ENCODE data around the gene ADCY5.

The ADCY5 gene

DNA sequence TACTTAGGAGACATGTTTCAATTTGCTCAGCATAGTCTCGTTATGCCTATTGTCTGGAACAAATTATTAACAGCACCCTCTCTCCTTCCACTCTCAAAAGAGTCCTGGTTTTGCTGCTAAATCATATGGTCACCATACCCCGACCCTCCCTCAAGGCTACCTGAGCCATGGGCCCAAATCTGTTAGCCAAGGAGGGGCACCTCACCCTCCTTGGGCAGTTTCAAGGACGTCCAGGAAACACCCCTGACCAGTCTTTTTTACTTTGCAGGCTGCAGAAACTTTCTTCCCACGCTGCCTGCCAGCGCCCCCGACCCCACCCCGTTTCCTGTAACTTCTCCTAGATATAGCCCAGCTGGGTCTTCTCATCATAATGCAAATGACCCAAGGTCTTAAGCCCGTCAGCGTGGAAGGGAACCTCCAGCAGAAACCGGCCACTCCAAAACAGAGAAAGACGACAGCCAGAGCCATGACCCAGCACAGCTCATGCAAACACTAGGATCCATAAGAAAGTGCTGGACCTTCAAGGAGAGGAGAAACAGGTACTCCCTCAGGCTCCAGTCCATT lies 62.3 kb downstream of the ADCY5 start:
- DNase-seq (ENCODE audit: low read depth in 2 of 2) = no peak

DNA sequence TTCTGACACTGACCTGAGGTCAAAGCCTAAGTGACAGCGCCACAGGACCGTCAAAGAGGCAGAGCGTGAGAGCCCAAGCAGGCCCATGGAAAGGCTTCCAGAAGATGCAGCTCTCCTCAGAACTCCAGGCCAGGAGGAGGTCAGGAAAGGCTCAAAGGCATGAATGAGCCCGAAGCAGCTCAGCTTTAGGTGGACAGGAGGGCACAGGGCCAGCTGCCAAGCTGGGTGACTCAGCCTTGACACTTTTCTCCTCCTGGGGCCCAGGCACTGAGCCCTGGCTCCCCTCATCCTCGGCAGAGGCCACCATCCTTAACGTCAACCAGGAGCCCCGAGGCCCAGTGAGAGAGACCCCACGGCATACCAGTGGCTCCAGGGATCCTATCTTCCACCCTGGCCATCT lies 62.9 kb downstream of the ADCY5 start:
- no peak for DNase-seq (ENCODE audit: low read depth in 2 of 2)

DNA sequence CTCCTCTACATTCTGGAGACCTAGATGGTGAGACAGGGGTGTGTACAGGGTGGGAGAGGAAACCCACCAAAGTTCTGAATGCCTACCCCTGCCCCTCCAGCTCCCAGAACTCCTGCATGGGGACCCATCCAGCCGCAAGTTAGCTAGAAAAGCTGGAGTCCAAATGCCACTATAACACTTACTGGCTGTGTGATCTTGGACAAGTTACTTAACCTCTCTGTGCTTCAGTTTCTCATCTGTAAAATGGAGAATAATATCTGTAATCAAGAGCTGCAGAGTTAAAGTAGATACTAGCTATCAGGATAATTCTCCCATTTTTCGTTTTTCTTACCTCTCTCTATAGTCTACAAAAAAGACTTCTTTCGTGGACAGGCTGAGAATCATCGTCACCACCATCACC lies 63.4 kb downstream of the ADCY5 start:
- DNase-seq (ENCODE audit: low read depth in 2 of 2) = no peak

DNA sequence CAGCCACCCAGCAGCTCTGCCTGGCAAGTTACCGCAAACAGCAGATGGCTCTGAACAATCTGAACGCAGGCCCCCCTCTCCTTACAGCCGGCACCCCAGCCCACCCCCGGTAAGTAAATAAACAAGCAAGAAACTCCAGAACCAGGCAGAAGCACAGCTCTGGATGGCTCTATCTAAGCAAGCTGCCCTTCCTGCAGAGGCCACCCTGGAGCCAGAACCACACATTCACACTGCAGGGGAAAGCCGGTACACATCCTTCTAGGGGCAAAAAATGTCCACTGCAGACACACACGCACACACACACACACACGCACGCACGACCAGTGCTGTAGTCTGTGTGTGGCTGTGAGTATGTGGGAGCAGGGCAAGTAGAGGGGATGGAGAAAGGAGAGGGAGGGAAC lies 63.9 kb downstream of the ADCY5 start:
- DNase-seq (ENCODE audit: low read depth in 2 of 2) = no peak

DNA sequence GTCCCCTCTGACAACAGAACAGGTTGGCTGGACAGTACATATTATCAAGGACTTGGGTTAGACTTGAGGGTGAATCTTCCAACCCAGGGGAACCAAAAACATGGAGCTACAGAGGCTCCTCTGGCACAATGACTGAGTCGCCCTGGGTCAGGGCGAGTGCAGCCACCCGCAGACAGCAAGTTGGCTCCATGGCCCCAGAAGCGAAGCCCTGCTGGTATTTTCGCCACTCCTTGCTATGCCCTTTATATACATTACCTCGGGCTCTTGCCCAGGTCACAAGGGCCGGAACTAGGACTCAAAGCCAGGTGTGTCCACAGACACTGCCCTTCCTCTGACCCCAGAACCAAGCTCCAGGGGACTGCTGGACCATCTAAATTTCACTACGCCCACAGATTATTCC lies 64.6 kb downstream of the ADCY5 start:
- no peak for DNase-seq (ENCODE audit: low read depth in 2 of 2)

DNA sequence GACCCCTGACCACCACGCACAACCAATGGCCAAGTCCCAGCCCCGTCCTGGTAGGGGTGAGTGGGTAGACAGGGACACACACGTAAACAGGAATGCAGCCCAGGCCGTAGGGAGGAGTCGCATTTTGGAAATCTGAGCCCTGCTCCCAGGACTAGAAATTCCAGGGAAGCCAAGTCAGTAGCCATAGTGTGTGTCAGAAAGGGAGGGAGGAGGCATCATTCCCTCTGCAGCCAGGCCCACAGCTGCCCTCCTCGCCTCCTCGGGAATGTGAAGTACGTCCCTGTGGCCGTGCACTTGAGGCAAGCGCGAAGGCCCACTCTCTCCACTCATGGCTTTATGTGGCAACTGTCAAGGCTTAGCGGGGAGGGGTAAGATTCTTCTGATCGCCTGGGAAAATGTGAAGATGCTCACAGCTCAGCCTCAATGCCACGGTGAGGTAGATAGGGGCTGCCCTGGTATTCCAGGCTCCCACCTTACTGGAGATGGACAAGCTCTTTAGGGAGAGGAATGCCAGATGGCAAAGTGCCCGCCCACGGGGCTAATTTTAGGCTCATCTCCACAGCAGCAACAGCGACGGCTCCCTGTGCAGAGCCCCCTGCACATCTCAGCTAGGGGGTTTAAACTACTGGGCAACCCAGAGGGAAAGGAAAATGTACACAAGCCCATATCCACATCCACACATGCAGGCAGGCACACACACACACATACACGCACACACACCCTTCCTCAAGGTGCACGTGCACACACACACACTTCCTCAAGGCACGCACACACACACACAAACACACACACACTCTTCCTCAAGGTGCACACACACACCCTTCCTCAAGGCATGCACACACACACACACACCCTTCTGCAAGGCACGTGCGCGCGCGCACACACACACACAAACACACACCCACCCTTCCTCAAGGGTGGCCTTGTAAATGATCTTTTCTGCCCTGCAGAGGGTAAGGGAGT lies 65.5 kb downstream of the ADCY5 start:
- no peak for DNase-seq (ENCODE audit: low read depth in 2 of 2)

DNA sequence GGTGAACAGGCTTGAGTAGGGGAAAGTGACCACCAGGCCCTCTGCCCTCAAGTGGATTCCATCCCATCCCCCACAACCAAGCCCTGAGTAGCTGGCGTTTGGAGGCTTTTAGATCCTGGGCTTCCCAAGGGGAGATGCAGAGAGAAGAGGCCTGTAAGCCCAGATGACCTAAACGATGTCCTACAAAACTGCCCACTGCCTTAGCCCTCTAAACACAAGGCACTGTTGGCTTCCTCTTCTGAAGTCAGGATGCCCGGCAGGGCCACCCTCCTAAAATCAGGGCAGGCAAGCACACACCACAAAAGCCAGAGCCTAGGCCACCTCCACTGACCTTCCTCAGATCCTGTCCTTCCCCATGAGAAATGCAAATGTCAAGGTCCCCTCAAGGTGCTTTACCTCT lies 68.6 kb downstream of the ADCY5 start:
- no peak for DNase-seq (ENCODE audit: low read depth in 2 of 2)

DNA sequence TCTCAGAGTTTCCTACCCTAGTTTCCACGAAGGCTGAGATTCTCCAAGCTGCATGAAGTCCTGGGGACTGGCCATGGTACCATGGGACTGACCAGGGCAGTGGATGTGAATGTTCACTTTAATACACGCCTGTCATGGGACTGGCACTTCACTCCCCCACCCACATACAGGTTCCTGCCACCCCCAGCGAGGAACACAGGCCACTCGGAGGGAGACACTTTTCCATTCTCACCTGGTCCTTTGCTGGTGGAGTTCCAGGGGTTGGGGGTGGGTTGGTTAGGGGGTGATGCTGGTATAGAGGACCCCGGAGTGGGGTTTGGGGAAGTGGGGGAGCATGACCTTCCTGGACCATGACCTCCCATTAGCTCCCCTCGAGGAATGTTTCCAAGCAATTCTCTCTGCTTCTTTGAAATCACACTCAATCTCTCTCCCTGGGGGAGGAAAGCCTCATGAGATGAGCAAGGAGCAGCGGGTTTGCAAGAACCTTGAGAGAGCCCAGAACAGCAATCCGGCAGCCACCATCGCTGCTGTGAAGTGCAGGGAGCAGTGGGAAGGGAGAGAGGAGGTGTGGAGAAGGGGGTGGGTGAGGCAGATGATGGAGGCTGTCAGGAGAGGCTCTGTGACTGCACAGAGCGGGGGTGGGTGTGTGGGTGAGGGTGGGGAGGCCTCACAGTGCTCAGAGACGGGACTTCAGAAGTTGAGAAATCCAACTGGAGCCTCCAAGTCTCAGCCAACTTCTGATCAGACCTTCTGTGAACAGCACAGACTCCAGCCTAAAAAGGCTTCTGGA lies 69.7 kb downstream of the ADCY5 start:
- no peak for DNase-seq (ENCODE audit: low read depth in 2 of 2)

DNA sequence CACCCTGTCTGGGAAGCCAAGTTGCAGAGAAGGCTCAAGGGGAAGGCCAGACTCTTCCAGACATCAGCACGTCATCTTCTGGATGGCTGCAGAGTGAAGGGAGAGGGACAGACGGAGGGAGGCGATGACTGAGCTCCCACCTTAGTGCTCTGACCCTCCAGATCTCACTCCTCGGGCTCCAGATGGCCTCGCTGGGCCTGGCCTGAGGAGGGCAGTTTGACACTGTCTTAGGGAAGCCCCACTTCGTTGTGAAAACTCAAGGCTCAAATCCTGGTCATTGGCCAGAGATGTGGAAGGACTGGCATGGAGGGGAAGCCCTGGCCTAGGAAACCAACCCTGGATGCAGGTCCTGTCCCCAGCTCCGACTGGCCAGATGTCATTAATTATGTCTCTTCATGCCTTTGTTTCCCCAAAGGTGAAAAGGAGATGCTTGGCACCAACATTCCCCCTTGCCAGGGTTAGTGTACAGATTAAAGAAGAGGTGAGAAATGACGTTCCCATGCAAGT lies 70.4 kb downstream of the ADCY5 start:
- no peak for DNase-seq (ENCODE audit: low read depth in 2 of 2)

DNA sequence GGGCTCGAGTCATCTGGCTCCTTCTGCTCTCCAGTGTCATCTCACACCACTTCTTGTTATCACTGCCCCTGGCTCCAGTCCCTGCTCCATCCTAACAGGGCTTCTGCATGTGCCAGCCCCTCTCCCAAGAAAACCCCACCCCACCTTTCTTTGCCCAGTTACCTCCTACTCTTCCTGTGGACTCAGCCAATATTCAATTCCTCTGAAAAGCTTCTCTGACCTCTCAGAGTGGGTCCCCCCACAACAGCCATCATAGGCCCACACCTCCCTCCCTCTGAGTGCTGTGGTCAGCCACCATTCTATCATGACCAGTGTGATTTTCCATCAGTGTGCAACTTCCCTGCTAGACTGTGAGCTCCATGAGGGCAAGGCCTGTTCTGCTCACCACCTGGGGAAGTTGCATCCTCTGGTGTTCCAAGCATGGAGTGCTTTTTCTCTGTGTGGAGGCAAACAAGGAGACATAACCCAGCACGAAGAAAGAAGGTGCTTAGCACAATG lies 71.6 kb downstream of the ADCY5 start:
- no peak for DNase-seq (ENCODE audit: low read depth in 2 of 2)

DNA sequence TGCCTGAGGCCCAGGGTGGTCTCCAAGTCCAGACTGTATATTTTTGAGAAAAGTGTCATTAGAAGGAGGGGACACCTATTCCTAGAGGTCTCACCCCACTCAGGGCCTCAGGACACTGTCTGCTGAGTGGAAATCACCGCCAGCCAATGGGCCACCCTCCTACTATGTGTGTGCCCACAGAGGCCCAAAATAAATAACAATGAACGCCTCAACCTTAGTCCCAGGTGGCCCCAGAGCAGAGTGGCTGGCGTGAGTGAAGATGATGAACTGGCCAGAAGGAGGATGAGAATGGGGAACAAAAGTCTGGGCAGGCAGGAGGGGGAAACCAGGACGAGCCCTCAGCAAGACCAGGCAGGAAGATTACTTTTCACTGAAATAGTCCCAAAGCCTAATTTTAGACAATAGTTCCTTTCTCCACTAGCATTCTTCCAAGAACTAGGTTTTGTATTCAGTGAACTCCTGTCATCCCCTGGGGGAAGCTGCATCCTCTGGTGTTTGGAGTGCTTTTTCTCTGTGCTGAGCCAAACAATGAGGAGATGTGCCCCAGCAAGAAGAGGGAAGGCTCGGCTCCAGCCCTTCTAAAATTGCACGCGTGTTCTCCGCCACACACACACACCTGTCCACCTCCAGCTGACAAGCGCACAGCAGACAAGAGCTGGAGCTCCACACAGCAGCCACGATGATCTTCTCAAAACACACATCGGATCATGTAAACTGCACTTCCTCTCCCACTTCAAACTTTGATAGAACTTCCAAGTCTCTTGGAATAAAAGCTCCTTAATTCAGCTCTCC lies 72.2 kb downstream of the ADCY5 start:
- no peak for DNase-seq (ENCODE audit: low read depth in 2 of 2)

DNA sequence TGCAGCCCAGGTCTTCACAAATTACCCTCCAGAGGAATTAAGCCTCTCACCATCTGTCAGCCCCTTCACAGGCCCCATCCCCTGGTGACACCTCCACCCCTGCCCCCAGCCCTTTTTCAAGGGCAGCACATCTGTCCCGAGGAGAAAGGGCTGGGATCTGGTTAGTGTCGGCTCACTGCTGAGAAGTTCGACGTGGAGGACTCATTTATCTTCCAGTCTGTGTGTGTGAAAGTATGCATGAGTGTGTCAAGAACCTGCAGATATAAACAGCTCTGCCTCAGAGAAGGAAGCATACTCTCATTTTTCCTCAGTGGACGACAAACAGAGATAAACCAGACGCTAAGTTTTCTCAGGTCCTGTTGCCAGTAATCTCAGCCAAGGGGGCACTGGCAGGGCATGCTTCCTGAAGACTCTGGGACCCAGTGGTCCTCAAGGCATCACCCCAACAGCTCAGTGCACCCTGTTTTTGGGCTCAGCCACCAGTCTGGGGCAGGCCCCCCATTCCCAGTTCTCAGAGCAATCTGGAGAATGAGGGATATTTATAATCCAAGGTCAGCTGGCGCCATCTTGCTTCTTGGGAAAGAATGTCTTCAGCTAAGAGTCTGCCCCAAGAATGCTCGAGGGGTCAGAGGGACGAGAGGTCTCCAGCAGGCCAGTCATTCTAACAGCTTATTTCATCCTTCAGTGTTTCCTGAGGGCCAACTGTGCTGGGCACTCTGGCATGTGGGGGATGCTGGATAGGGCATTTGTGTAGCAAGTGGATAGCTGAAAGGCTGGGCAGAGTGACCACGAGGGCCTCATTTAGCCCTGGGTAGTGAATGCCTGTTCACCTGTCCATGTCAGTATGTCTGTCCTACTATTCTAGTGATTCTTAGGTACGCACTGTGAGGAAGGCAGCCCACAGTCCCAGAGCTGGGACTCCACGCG lies 73.6 kb downstream of the ADCY5 start:
- no peak for DNase-seq (ENCODE audit: low read depth in 2 of 2)

DNA sequence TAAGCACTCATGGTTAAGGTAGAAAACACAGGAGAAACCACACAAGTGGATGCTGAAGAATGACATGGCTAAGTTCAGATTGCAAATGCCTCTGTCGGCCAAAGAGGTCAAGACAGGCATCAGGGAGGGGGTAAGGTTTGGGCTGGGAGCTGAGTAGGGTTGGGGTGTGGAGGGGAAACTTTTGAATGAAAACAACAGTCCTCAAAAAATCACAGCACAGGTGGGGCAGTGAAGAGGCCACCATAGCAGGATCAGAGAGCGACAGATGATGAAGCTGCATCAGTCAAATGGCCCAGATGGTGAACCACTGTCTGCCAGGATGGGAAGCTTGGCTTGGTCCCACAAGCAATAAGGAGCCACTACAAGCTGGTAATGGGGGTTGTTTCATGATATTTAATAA lies 74.9 kb downstream of the ADCY5 start:
- no peak for DNase-seq (ENCODE audit: low read depth in 2 of 2)

DNA sequence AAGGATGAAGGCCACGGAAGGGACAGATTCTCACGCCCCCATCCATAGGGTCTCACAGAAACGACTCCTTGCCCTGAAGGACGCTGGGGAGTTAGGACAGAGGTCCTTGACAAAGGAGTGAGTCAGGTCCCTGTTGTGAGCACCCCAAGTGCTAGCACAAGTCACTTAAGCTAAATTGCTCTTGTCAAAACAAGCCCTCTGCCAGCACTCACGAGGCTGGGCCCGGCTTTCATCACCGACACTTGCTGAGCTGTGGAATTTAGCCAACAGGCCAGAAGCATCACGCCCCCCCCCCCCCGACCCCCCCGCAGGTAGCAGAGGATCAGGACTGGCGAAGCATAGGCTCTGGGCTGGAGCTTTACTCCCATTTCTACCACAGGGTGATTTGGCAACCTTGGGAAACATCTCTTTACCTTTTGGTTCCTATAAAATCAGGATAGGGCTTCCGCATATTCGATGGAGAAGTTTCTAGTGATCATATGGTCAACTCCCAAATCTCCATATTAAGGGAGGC lies 75.4 kb downstream of the ADCY5 start:
- no peak for DNase-seq (ENCODE audit: low read depth in 2 of 2)

DNA sequence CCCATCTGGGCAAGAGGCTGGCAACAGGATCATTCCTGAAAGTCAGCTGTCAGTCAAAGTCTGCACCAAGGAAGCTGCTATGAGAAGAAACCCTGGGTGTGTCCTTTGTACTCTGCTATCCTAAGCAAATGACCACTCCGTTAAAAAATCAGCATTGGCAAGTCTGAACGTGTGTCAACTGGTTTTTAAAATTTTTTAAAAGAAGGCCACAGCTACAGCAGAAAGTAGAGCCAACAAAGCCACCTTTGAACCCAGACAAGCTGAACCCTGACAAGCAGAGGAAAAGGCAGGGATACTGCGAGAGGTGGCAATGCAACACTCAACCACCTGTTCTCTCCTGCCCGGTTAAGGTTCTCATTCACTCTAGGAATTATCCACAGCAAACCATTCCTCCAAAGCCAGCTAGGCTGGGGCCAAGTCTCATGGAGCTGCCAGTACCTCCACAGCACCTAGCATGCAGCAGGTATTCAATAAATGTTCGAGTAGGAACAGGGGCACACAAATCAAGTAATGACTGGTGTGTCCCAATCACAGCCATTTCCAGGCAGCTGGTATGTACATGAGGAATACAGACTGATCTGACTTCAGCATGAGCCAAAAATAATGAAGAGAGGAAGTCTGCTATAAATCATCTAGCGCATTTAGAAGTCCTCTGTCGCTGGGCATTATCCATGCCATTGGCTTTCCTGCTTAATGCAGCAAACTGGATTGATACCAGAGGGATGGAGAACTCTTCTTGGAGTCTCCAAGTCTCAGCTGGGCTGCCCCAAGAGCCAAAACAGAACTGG lies 76.0 kb downstream of the ADCY5 start:
- no peak for DNase-seq (ENCODE audit: low read depth in 2 of 2)

DNA sequence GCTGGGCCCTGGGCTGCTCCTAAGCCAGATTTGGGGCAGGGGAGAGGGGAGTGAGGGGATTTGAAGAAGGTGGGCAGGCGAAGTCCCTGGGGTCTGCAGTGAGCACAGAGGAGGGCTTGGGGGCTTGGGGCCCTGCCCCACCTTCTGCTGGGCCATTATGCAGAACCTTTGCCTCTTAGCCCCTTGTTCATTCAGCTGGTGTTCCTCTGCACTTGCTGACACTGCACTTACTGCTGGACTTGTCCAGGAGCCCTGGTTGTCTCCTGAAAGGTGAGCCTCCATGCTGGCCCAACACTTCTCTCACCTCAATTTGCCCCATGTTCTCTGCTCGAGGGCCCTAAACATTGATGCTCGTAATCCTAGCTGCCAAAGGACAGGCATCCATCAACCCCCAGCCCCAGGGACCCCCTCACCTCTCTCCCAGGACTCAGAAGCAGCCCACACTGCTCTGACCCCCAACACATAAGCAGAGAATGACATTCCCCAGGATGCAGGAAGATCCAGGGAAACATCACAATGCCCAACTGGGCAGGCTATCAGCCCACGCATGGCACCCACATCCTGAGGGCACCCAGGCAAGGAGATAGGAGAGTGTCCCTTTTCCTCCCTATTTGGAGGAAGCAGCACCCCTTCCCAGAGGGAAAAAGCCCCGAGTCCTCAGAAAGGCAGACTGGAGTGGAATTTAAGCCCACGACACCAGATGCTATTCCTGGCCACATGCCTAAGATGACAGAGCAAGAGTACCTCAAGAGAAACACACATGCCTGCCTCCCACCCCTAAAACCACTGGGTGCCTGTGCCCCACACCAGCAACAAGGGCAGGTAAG lies 76.8 kb downstream of the ADCY5 start:
- DNase-seq (ENCODE audit: low read depth in 2 of 2) = no peak

DNA sequence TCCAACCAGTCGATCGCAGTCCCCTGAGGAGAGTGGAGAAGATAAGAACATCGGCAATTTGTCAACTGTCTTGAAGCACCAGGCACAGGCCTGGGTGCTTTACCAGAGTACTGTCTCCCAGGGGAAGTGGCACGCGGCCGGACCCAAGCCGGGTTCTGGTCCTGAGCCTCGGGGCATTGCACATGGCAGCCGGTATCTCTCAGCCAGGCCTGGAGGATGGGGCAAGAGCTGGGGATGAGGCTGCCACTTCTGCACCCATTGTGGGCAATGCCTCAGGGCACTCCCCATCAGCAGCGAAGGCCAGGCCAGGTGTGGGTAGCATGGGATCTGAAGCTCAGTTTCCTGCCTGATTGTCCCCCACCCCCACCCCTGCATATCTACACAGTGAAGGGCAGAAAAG lies 77.5 kb downstream of the ADCY5 start:
- DNase-seq (ENCODE audit: low read depth in 2 of 2) = no peak

DNA sequence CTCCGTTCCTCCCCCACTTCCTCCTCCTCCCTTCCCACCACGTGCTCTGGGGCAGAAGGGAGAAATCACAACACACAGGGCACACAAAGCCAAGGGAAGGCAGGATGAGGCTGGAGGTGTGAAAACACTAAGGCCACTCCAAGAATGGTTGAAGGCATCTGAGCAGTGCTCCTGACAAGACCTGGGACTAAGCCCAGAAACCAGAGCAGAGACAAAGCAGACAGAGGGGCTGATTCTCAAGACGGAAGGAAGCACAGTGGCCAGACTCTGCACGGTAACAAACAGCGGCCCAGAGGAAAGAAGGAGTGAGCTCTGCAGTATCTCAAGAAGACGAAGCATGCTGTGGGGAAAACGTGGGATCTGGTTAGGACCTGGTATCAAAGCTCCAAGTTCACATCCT lies 78.1 kb downstream of the ADCY5 start:
- DNase-seq (ENCODE audit: low read depth in 2 of 2) = no peak

Data from stimulated activated CD8-positive, alpha-beta memory T cell treated with anti-CD3 and anti-CD28 coated beads, Interleukin-7, amount 100 ng/mL, for 4 hours (primary cell).